AG04450 (cell line): ENCODE measurements around the gene CDC5L. TPM values are rescaled to one million over a fixed set of nuclear protein-coding genes. Genes with fewer than 3 reads are reported as not detected.

Experiments used
- CTCF ChIA-PET: fragments of 300-600, 350-600 bp; formaldehyde crosslinking; extraction: SDS; loops from one replicate; lab custom pipeline; 2022; ENCODE audit warnings: antibody characterized with exemption, inconsistent platforms; lab: Charles Lee
- POLR2A ChIA-PET: fragments of 350-600 bp; formaldehyde crosslinking; extraction: SDS; loops from one replicate; lab custom pipeline; 2021; ENCODE audit warnings: antibody characterized with exemption, inconsistent platforms; lab: Yijun Ruan, JAX
- DNase-seq: peaks from one replicate; pipeline ENCODE4 v3.0.0-alpha.2; 2011; ENCODE audit warnings: low read depth, low spot score
- H3K27ac ChIP-seq: one replicate; pipeline ENCODE4 v1.5.1; 2012; ENCODE audit warnings: low read depth, low read length, control low read depth
- H3K27me3 ChIP-seq: one replicate; pipeline ENCODE4 v1.6.0; 2012; ENCODE audit warnings: low read length; ENCODE audit not compliant: control insufficient read depth, insufficient read depth
- H3K4me3 ChIP-seq: 2 replicates; pipeline ENCODE4 v1.5.1; 2011; ENCODE audit warnings: mild to moderate bottlenecking, low read depth, low read length, control low read depth
- H3K9me3 ChIP-seq: 2 replicates; pipeline ENCODE4 v1.5.1; 2012; ENCODE audit warnings: low read length; ENCODE audit not compliant: control insufficient read depth, insufficient read depth
- CTCF ChIP-seq: IDR thresholded peaks from 2 replicates; pipeline ENCODE4 v1.5.1; 2011; ENCODE audit warnings: low read depth, low read length, control low read depth, inconsistent platforms
- polyA plus RNA-seq: library from polyadenylated mRNA; depleted of rRNA; stranded (reverse); fragments of >200 nt; gene quantifications from 2 replicates; pipeline ENCODE4 v1.2.3, GENCODE V29; 2011

Gene CDC5L
- polyA plus RNA-seq, 1 experiment, result 22.4 TPM

GRCh38 chr6:44422531-44422930 lies 35.0 kb downstream of the CDC5L start:
- Histone ChIP-seq H3K9me3 (no peaks in the 10 kb centered on the region), H3K27me3 (no peaks in the 10 kb centered on the region), H3K27ac (no peak overlapping the region), H3K4me3 (no peak overlapping the region)
- TF ChIP-seq CTCF, result no peak
- no peak for DNase-seq
- ChIA-PET POLR2A (no interaction called here), CTCF (interaction anchor here (2.2 kb wide), 1 partner anchor 9 kb away, joined by 7 read pairs; no protein-coding TSS in a partner anchor)

GRCh38 chr6:44423306-44423705 lies 35.8 kb downstream of the CDC5L start:
- DNase-seq, result no peak
- no peaks in the 10 kb centered on the region for H3K9me3 ChIP-seq
- POLR2A ChIA-PET, result no interaction called here
- no peak for TF ChIP-seq CTCF
- H3K4me3 ChIP-seq, result no peak overlapping the region
- H3K27me3 ChIP-seq, result no peaks in the 10 kb centered on the region
- H3K27ac ChIP-seq, result no peak overlapping the region
- CTCF ChIA-PET, result no interaction called here

- TF ChIP-seq CTCF, result no peak
- POLR2A ChIA-PET, result no interaction called here
- Histone ChIP-seq H3K27ac (no peak overlapping the region), H3K4me3 (no peak overlapping the region), H3K27me3 (no peaks in the 10 kb centered on the region), H3K9me3 (no peaks in the 10 kb centered on the region)
- no peak for DNase-seq
- CTCF ChIA-PET, result interaction anchor here (1.1 kb wide), 1 partner anchor 122 kb away, joined by 3 read pairs; no protein-coding TSS in a partner anchor
These were observed 38.4 kb downstream of the CDC5L start for GRCh38 chr6:44425951-44426350.

GRCh38 chr6:44428682-44429081 lies 41.2 kb downstream of the CDC5L start:
- POLR2A ChIA-PET, result interaction anchor here (0.7 kb wide), 1 partner anchor 11 kb away, joined by 8 read pairs; no protein-coding TSS in a partner anchor
- no peak overlapping the region for H3K27ac ChIP-seq
- CTCF ChIA-PET, result interaction anchor here (0.6 to 9.4 kb wide), 8 partner anchors 9 to 1188 kb away, joined by 3 to 190 read pairs (median 7); no protein-coding TSS in a partner anchor
- no peaks in the 10 kb centered on the region for H3K9me3 ChIP-seq
- no peak for DNase-seq
- TF ChIP-seq CTCF, result no peak
- no peaks in the 10 kb centered on the region for H3K27me3 ChIP-seq
- H3K4me3 ChIP-seq, result no peak overlapping the region

- H3K4me3 ChIP-seq, result no peak overlapping the region
- CTCF ChIA-PET, result interaction anchor here (0.6 to 9.4 kb wide), 13 partner anchors 10 to 952 kb away, joined by 3 to 190 read pairs (median 11); no protein-coding TSS in a partner anchor
- TF ChIP-seq CTCF, result no peak
- H3K27me3 ChIP-seq, result no peaks in the 10 kb centered on the region
- peak; percentile 27 for DNase-seq
- POLR2A ChIA-PET, result interaction anchor here (0.7 kb wide), 2 partner anchors 160 to 1166 kb away, joined by 3 to 7 read pairs; no protein-coding TSS in a partner anchor
- H3K9me3 ChIP-seq, result no peaks in the 10 kb centered on the region
- H3K27ac ChIP-seq, result no peak overlapping the region
These were observed 42.8 kb downstream of the CDC5L start for GRCh38 chr6:44430326-44430725.
